Measurements from ENCODE around the gene PYGM.

PYGM gene

DNA sequence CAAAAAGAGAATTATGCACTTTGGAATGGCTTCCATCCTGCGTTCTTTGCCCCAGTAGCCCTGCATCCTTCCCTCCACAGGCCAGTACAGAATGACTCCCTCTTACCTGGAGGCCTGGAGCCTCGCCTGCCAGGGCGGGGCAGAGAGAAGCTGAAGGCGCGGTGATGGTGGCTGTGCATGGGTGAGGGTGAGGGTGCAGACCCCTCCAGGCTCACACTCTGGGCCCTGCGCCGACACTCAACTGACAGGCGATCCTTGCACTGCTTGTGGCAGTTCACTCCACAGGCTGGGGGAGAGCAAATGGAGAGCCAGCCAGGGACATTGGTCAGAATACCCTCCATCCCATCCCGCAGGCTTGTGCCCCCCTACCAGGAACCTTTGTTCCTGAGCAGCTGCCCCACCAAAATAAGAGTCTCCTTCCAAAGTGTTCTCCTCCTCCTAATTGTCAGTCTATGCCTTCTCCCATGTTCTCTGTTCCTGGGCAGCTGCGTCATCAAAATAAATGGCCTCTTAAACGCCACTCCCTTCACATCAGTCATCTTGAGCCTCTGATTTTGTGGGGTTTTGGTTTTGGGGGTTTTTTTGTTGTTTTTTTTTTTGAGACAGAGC lies 30.9 kb downstream of the PYGM start:
- no peaks in the 10 kb centered on the region for H3K36me3 ChIP-seq (replicated peaks in 1 of 2; ENCODE audit: control insufficient read depth in 2 of 2, insufficient read depth in 2 of 2, low read length in 2 of 2)
- no peak overlapping the region for H3K23ac ChIP-seq (ENCODE audit: low read depth, low read length, poor library complexity)
- no peak overlapping the region for H2BK120ac ChIP-seq (ENCODE audit: low read depth, low read length)
- no peak overlapping the region for H3K14ac ChIP-seq (ENCODE audit: low read length)
- no peak overlapping the region for H2BK15ac ChIP-seq (ENCODE audit: low read length)
- H3K9ac ChIP-seq (ENCODE audit: low read depth, low read length, poor library complexity), result no peak overlapping the region
- peak overlapping the region; percentile 72 for H2AK5ac ChIP-seq (ENCODE audit: low read depth, low read length)
- H3K9me3 ChIP-seq (replicated peaks in 1 of 2; ENCODE audit: control insufficient read depth in 2 of 2, insufficient read depth in 1 of 2, low read depth in 1 of 2, low read length in 2 of 2), result no peaks in the 10 kb centered on the region
- peak overlapping the region in 1 of 2 donors; percentile 4 for H3K4me3 ChIP-seq (ENCODE audit: low read length in 2 of 2)
- H4K91ac ChIP-seq (ENCODE audit: low read depth, low read length, poor library complexity), result no peak overlapping the region
- no peak overlapping the region for H3K4me2 ChIP-seq (ENCODE audit: insufficient read depth, low read length, poor library complexity, severe bottlenecking)
- H3K79me1 ChIP-seq (ENCODE audit: low read depth, low read length), result no peaks in the 10 kb centered on the region
- no peak for DNase-seq (ENCODE audit: low spot score)
- H3K27me3 ChIP-seq (ENCODE audit: control insufficient read depth in 3 of 3, insufficient read depth in 3 of 3, low read depth in 1 of 3, low read length in 3 of 3), result no peaks in the 10 kb centered on the region
- H2BK5ac ChIP-seq (ENCODE audit: low read length), result no peak overlapping the region
- H2AFZ ChIP-seq (ENCODE audit: low read length), result no peak overlapping the region
- no peak overlapping the region for H2BK12ac ChIP-seq (ENCODE audit: low read length)
- WGBS, 2 donors (ENCODE audit: extremely low coverage in 2 of 2, insufficient read length in 2 of 2, insufficient replicate concordance in 1 of 2), result no CpG with 5 or more reads among the region's 11 CpGs
- no peak overlapping the region for H4K8ac ChIP-seq (ENCODE audit: low read depth, low read length)
- H3K18ac ChIP-seq (ENCODE audit: low read length), result no peak overlapping the region
- peaks cover 21 to 29% of the 10 kb centered on the region in 2 donors for H3K4me1 ChIP-seq (ENCODE audit: control insufficient read depth in 2 of 2, insufficient read depth in 1 of 2, low read depth in 1 of 2, low read length in 2 of 2)
- no peak overlapping the region for H3K27ac ChIP-seq (replicated peaks; ENCODE audit: low read length)
- H3K4ac ChIP-seq (ENCODE audit: low read length), result no peak overlapping the region

DNA sequence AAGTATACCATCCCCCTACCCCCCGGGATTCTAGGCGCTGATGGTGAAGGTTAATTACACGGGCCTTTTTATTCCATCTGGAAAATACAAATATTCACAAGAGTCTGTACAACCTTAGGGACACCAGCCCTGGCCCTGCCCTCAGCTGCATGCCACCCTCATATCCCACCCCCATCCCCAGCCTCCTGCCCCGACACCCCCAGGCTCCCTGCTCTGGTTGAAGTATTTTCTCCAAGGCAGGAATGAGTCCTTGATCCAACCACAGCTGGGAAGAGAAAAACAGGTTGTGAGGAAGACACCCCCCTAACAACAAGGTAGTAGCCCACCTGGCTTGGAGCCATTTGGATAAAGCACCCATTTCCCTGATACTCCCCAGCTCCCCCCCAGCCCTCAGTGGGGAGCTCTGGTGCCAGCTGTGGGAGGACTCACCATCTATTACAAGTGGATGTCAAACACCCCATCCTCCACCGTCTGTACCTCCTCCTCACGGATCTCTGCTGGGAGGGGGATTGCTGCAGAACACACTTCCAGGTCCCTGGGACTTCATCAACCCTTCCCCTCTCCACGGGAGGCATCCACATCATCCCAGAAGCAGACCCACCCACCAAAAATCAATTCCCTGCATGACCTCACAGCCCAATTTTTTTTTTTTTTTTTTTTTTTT lies 32.8 kb downstream of the PYGM start:
- H3K23ac ChIP-seq (ENCODE audit: low read depth, low read length, poor library complexity), result peak overlapping the region; percentile 59
- no peaks in the 10 kb centered on the region for H3K79me1 ChIP-seq (ENCODE audit: low read depth, low read length)
- no peak overlapping the region for H4K91ac ChIP-seq (ENCODE audit: low read depth, low read length, poor library complexity)
- no peak overlapping the region for H4K8ac ChIP-seq (ENCODE audit: low read depth, low read length)
- DNase-seq (ENCODE audit: low spot score), result no peak
- no peak overlapping the region for H2BK5ac ChIP-seq (ENCODE audit: low read length)
- no peak overlapping the region for H2BK120ac ChIP-seq (ENCODE audit: low read depth, low read length)
- no peaks in the 10 kb centered on the region for H3K9me3 ChIP-seq (replicated peaks in 1 of 2; ENCODE audit: control insufficient read depth in 2 of 2, insufficient read depth in 1 of 2, low read depth in 1 of 2, low read length in 2 of 2)
- no CpG with 5 or more reads among the region's 7 CpGs for WGBS, 2 donors (ENCODE audit: extremely low coverage in 2 of 2, insufficient read length in 2 of 2, insufficient replicate concordance in 1 of 2)
- peak overlapping the region; percentile 8 for H3K18ac ChIP-seq (ENCODE audit: low read length)
- H2AK5ac ChIP-seq (ENCODE audit: low read depth, low read length), result no peak overlapping the region
- H2BK15ac ChIP-seq (ENCODE audit: low read length), result no peak overlapping the region
- peaks cover 0 to 5% (median 5%) of the 10 kb centered on the region in 3 experiments for H3K27me3 ChIP-seq (ENCODE audit: control insufficient read depth in 3 of 3, insufficient read depth in 3 of 3, low read depth in 1 of 3, low read length in 3 of 3)
- no peaks in the 10 kb centered on the region for H3K36me3 ChIP-seq (replicated peaks in 1 of 2; ENCODE audit: control insufficient read depth in 2 of 2, insufficient read depth in 2 of 2, low read length in 2 of 2)
- no peak overlapping the region for H3K27ac ChIP-seq (replicated peaks; ENCODE audit: low read length)
- no peak overlapping the region for H3K4ac ChIP-seq (ENCODE audit: low read length)
- no peak overlapping the region for H3K4me2 ChIP-seq (ENCODE audit: insufficient read depth, low read length, poor library complexity, severe bottlenecking)
- H3K4me3 ChIP-seq (ENCODE audit: low read length in 2 of 2), result no peak overlapping the region
- H3K14ac ChIP-seq (ENCODE audit: low read length), result no peak overlapping the region
- no peak overlapping the region for H2BK12ac ChIP-seq (ENCODE audit: low read length)
- peaks cover 25 to 37% of the 10 kb centered on the region in 2 donors for H3K4me1 ChIP-seq (ENCODE audit: control insufficient read depth in 2 of 2, insufficient read depth in 1 of 2, low read depth in 1 of 2, low read length in 2 of 2)
- H2AFZ ChIP-seq (ENCODE audit: low read length), result peak overlapping the region; percentile 93
- H3K9ac ChIP-seq (ENCODE audit: low read depth, low read length, poor library complexity), result no peak overlapping the region

- Histone ChIP-seq H3K9ac (ENCODE audit: low read depth, low read length, poor library complexity) (no peak overlapping the region), H2AK5ac (ENCODE audit: low read depth, low read length) (peak overlapping the region; percentile 23), H2BK15ac (ENCODE audit: low read length) (peak overlapping the region; percentile 61), H3K18ac (ENCODE audit: low read length) (peak overlapping the region; percentile 6), H3K27me3 (ENCODE audit: control insufficient read depth in 3 of 3, insufficient read depth in 3 of 3, low read depth in 1 of 3, low read length in 3 of 3) (peaks cover 0 to 13% (median 7%) of the 10 kb centered on the region in 3 experiments), H3K79me1 (ENCODE audit: low read depth, low read length) (no peaks in the 10 kb centered on the region), H2BK120ac (ENCODE audit: low read depth, low read length) (no peak overlapping the region), H3K23ac (ENCODE audit: low read depth, low read length, poor library complexity) (no peak overlapping the region), H2BK5ac (ENCODE audit: low read length) (peak overlapping the region; percentile 47), H4K91ac (ENCODE audit: low read depth, low read length, poor library complexity) (no peak overlapping the region), H3K4me2 (ENCODE audit: insufficient read depth, low read length, poor library complexity, severe bottlenecking) (no peak overlapping the region), H3K36me3 (replicated peaks in 1 of 2; ENCODE audit: control insufficient read depth in 2 of 2, insufficient read depth in 2 of 2, low read length in 2 of 2) (no peaks in the 10 kb centered on the region), H4K8ac (ENCODE audit: low read depth, low read length) (no peak overlapping the region), H3K27ac (replicated peaks; ENCODE audit: low read length) (no peak overlapping the region), H2AFZ (ENCODE audit: low read length) (peak overlapping the region; percentile 93), H3K4ac (ENCODE audit: low read length) (no peak overlapping the region), H2BK12ac (ENCODE audit: low read length) (peak overlapping the region; percentile 35), H3K4me1 (ENCODE audit: control insufficient read depth in 2 of 2, insufficient read depth in 1 of 2, low read depth in 1 of 2, low read length in 2 of 2) (peaks cover 25 to 43% of the 10 kb centered on the region in 2 donors), H3K9me3 (replicated peaks in 1 of 2; ENCODE audit: control insufficient read depth in 2 of 2, insufficient read depth in 1 of 2, low read depth in 1 of 2, low read length in 2 of 2) (no peaks in the 10 kb centered on the region), H3K14ac (ENCODE audit: low read length) (no peak overlapping the region), H3K4me3 (ENCODE audit: low read length in 2 of 2) (peak overlapping the region in 1 of 2 donors; percentile 14)
- no CpG with 5 or more reads among the region's 9 CpGs for WGBS, 2 donors (ENCODE audit: extremely low coverage in 2 of 2, insufficient read length in 2 of 2, insufficient replicate concordance in 1 of 2)
- no peak for DNase-seq (ENCODE audit: low spot score)
These were observed 33.5 kb downstream of the PYGM start for GRCh38 chr11:64726211-64726641.

DNA sequence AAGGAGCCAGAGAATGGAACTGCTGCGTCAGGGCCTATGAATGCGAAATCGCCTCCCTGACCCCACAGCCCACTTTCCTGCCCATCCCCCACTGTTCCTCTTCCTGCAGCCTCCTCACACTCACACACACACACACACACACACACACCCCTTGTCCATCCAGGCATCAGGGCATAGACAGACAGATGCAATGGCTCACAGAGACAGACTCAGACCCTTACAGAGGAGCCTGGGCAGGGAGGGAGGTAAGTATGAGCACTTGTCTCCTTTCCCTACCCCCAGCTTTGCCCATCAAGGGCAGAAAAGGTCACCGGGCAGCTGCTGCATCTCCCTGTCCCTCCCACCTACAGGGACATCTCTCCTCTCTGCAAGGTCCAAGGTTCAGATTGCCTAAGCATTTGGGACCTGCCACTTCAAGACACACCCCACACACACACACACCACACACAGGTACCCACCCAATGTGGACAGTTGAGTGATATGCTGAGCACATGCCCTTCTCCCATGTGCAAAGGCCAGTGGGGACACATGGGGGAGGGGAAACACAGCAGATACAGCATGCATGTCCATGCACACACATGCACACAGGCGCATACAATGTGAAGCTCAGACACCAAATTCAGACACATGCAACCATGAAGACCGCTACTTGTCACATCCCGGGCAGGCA lies 34.8 kb downstream of the PYGM start:
- no CpG with 5 or more reads among the region's 7 CpGs for WGBS, 2 donors (ENCODE audit: extremely low coverage in 2 of 2, insufficient read length in 2 of 2, insufficient replicate concordance in 1 of 2)
- peaks cover 24 to 43% of the 10 kb centered on the region in 2 donors for H3K4me1 ChIP-seq (ENCODE audit: control insufficient read depth in 2 of 2, insufficient read depth in 1 of 2, low read depth in 1 of 2, low read length in 2 of 2)
- no peaks in the 10 kb centered on the region for H3K9me3 ChIP-seq (replicated peaks in 1 of 2; ENCODE audit: control insufficient read depth in 2 of 2, insufficient read depth in 1 of 2, low read depth in 1 of 2, low read length in 2 of 2)
- peak overlapping the region; percentile 68 for H3K23ac ChIP-seq (ENCODE audit: low read depth, low read length, poor library complexity)
- peak overlapping the region; percentile 78 for H2BK12ac ChIP-seq (ENCODE audit: low read length)
- H2BK120ac ChIP-seq (ENCODE audit: low read depth, low read length), result peak overlapping the region; percentile 52
- H3K36me3 ChIP-seq (replicated peaks in 1 of 2; ENCODE audit: control insufficient read depth in 2 of 2, insufficient read depth in 2 of 2, low read length in 2 of 2), result no peaks in the 10 kb centered on the region
- peak overlapping the region; percentile 9 for H4K91ac ChIP-seq (ENCODE audit: low read depth, low read length, poor library complexity)
- H2AFZ ChIP-seq (ENCODE audit: low read length), result peak overlapping the region; percentile 93
- H2BK5ac ChIP-seq (ENCODE audit: low read length), result peak overlapping the region; percentile 58
- peak overlapping the region; percentile 61 for H2BK15ac ChIP-seq (ENCODE audit: low read length)
- no peaks in the 10 kb centered on the region for H3K79me1 ChIP-seq (ENCODE audit: low read depth, low read length)
- H3K27ac ChIP-seq (replicated peaks; ENCODE audit: low read length), result no peak overlapping the region
- no peak for DNase-seq (ENCODE audit: low spot score)
- peak overlapping the region; percentile 90 for H4K8ac ChIP-seq (ENCODE audit: low read depth, low read length)
- no peak overlapping the region for H3K4me2 ChIP-seq (ENCODE audit: insufficient read depth, low read length, poor library complexity, severe bottlenecking)
- no peak overlapping the region for H3K4ac ChIP-seq (ENCODE audit: low read length)
- peak overlapping the region; percentile 91 for H3K14ac ChIP-seq (ENCODE audit: low read length)
- H3K27me3 ChIP-seq (ENCODE audit: control insufficient read depth in 3 of 3, insufficient read depth in 3 of 3, low read depth in 1 of 3, low read length in 3 of 3), result peaks cover 0 to 15% (median 7%) of the 10 kb centered on the region in 3 experiments
- H3K4me3 ChIP-seq (ENCODE audit: low read length in 2 of 2), result peak overlapping the region; percentile 14 to 16
- no peak overlapping the region for H3K18ac ChIP-seq (ENCODE audit: low read length)
- H2AK5ac ChIP-seq (ENCODE audit: low read depth, low read length), result peak overlapping the region; percentile 48
- H3K9ac ChIP-seq (ENCODE audit: low read depth, low read length, poor library complexity), result peak overlapping the region; percentile 91
